Effector memory CD4-positive, alpha-beta T cell (primary cell): ENCODE data around the gene TAS2R40.
A peak's percentile ranks its signal among the peaks of the same experiment; 100 is the strongest.
"Not testable (repeated sequence)": the region's sequence is repeated elsewhere in the genome, so short reads cannot be mapped to it uniquely, and the experiment has no call there.

Source experiments
- DNase-seq, 3 donors: peaks; one replicate each; pipeline ENCODE4 v3.0.0-alpha.2; 2020
- H3K27ac ChIP-seq: 2 replicates; pipeline ENCODE4 v1.7.0; 2013; ENCODE audit warnings: mild to moderate bottlenecking, low read length, moderate library complexity; ENCODE audit not compliant: insufficient read depth, poor library complexity, severe bottlenecking
- H3K27me3 ChIP-seq: replicated peaks from 2 replicates; pipeline ENCODE4 v1.7.0; 2013; ENCODE audit warnings: mild to moderate bottlenecking, low read length; ENCODE audit not compliant: insufficient read depth, control insufficient read depth, poor library complexity, severe bottlenecking
- H3K36me3 ChIP-seq: 2 replicates; pipeline ENCODE4 v1.7.0; 2013; ENCODE audit warnings: mild to moderate bottlenecking, low read length, moderate library complexity; ENCODE audit not compliant: control insufficient read depth, insufficient read depth
- H3K4me1 ChIP-seq: 2 replicates; pipeline ENCODE4 v1.7.0; 2013; ENCODE audit warnings: low read length, mild to moderate bottlenecking; ENCODE audit not compliant: control insufficient read depth, insufficient read depth, poor library complexity, severe bottlenecking
- H3K4me3 ChIP-seq: 2 replicates; pipeline ENCODE4 v1.7.0; 2013; ENCODE audit warnings: low read length, low read depth, mild to moderate bottlenecking; ENCODE audit not compliant: insufficient read depth, poor library complexity, severe bottlenecking
- H3K9me3 ChIP-seq: 2 replicates; pipeline ENCODE4 v1.7.0; 2013; ENCODE audit warnings: mild to moderate bottlenecking, low read length, moderate library complexity; ENCODE audit not compliant: control insufficient read depth

TAS2R40 gene

DNA sequence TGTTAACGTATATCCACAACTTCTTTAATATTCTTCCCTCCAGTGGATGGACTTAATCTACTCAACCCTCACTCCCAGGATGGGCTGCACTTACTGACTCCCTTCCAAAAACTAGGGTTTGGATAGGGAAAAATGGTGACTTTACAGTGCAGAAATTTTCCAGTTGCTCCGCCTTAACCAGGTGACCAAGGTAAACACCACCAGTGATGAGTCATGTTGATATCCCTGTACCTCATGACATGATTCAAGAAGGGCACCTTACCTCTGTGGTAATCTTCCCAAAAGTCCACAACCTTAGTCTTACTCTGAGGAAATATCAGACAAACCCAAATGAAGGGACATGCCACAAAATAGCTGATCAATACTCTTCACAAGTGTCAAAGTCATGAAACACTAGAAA, 37.9 kb downstream of the TAS2R40 start:
- Histone ChIP-seq H3K4me1 (peaks cover 31% of the 10 kb centered on the region), H3K27ac (peak overlapping the region; percentile 59)

DNA sequence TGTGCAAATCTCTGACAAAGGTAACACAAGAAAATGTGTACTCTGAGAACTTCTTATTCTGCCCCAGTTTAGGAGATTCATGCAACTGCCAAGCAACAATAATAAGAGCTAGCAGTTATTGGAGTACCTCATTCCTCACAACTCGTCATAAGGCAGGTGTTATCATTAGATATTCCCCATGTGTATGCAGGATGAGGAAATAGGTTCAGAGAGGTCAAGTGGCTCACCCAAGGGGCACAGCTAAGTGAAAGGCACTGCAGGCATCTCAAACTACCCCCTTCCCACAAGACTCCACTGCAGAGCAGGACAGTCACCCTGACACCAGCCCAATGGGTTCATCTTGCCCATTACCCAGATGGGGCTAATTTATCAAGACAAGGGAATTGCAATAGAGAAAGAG, 40.1 kb downstream of the TAS2R40 start:
- peaks cover 8% of the 10 kb centered on the region for H3K36me3 ChIP-seq
- no peaks in the 10 kb centered on the region for H3K9me3 ChIP-seq
- H3K27me3 ChIP-seq = no peaks in the 10 kb centered on the region
- no peak for DNase-seq
- H3K27ac ChIP-seq = peak overlapping the region; percentile 36
- H3K4me3 ChIP-seq = no peak overlapping the region
- peaks cover 36% of the 10 kb centered on the region for H3K4me1 ChIP-seq

More for the DNA sequence above, 37.9 kb downstream of the TAS2R40 start:
- H3K27me3 ChIP-seq = no peaks in the 10 kb centered on the region
- no peak overlapping the region for H3K4me3 ChIP-seq
- no peaks in the 10 kb centered on the region for H3K9me3 ChIP-seq
- no peaks in the 10 kb centered on the region for H3K36me3 ChIP-seq
- DNase-seq = no peak

DNA sequence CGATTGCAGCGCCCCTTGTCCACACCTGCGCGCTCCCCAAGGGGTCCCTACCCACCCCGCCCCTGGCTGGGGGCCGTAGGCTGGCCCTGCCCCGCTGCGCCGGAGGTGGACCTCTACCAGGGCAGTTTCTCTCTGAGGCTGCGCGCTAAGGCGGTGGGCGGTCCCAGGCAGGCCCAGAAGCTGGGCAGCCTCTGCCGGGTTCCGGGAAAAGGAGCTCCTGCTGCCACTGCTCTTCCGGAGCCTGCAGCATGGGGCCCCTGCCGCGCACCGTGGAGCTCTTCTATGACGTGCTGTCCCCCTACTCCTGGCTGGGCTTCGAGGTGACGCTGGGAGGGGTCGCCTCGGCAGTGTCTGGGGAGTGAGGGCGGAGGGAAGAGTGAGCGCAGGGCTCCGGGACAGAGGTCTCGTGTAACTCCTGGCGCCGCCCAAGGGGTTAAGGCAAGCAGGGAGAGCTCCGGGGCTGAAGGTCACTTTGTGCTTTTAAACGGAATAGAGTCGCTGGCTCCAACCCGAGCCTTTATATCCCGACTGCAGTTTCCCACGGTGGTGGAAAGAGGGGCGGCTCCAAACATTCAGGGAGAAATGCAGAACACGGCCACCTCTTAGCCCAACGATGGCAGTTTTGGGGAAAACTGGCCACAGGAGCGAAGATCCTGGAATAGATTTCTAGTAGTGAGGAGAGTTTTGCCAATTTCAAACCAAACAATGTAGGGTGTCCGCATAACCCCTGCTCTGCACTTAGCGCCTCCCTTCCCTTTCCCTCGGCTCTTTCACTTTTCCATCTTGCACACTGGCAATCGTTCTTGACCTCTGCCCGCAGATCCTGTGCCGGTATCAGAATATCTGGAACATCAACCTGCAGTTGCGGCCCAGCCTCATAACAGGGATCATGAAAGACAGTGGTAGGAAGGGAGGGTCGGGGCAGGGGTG, 41.7 kb downstream of the TAS2R40 start, which contains the start of gene GSTK1:
Gene GSTK1, plus strand, starts transcription at position 176 of the 930 bp plus-strand sequence. Its CDS starts 73 bp downstream, at position 249.
- peak within 1 kb of the TSS; percentile 91 for H3K4me3 ChIP-seq
- H3K4me1 ChIP-seq = peaks cover 36% of the 10 kb centered on the region
- H3K36me3 ChIP-seq = peaks cover 24% of the 10 kb centered on the region
- no peaks in the 10 kb centered on the region for H3K9me3 ChIP-seq
- DNase-seq = peak; percentile 57 to 74 (median 63)
- H3K27ac ChIP-seq = peak within 1 kb of the TSS; percentile 89
- H3K27me3 ChIP-seq = no peaks in the 10 kb centered on the region

DNA sequence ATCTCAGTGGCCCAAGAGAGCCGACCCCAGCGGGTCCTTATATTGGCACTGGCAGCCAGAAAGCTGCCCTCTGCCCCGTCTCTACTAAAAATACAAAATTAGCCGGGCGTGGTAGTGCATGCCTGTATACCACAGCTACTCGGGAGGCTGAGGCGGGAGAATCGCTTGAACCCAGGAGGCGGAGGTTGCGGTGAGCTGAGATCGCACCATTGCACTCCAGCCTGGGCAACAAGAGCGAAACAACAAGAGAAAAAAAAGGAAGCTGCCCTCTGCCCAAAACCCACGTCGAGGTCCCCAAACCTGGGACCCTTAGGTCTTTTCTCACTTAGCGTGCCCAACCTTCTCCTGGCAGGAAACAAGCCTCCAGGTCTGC, 42.3 kb downstream of the TAS2R40 start:
- not testable (repeated sequence) for DNase-seq, H3K9me3 ChIP-seq, H3K27me3 ChIP-seq
- H3K27ac ChIP-seq = peak overlapping the region; percentile 89
- H3K4me3 ChIP-seq = peak overlapping the region; percentile 91
- H3K4me1 ChIP-seq = peaks cover 36% of the 10 kb centered on the region
- H3K36me3 ChIP-seq = peaks cover 31% of the 10 kb centered on the region

DNA sequence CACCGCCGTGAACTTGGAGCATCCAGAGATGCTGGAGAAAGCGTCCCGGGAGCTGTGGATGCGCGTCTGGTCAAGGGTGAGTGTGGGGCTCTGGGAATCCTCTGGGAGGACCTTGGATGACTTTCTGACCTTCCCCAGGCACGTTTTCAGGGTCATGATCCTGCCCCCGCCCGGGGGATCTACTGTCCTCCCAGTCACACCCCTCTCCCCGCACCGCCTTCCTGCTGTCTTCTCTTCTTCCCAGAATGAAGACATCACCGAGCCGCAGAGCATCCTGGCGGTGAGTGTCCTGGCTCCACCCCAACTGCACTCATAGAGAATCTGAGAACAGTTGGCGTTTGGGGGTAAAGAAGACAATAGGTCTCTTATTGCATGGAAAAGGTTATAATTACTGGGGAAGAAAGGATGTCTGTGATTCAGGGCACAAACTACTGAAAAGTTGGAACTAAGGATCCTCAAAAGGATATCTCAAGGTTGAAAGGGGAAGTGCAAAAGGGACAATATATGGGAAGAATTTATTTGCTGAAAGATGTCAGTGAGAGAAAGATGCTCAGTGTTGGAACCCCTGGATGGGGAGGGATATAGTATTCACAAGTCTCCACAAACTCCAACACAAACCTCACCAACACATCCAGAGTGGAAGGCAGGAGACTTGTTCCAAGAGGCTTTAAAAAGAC, 43.3 kb downstream of the TAS2R40 start:
- Histone ChIP-seq H3K4me1 (peaks cover 27% of the 10 kb centered on the region), H3K36me3 (peaks cover 39% of the 10 kb centered on the region), H3K9me3 (no peaks in the 10 kb centered on the region), H3K27ac (peak overlapping the region; percentile 89), H3K4me3 (peak overlapping the region; percentile 91), H3K27me3 (no peaks in the 10 kb centered on the region)
- DNase-seq = no peak

DNA sequence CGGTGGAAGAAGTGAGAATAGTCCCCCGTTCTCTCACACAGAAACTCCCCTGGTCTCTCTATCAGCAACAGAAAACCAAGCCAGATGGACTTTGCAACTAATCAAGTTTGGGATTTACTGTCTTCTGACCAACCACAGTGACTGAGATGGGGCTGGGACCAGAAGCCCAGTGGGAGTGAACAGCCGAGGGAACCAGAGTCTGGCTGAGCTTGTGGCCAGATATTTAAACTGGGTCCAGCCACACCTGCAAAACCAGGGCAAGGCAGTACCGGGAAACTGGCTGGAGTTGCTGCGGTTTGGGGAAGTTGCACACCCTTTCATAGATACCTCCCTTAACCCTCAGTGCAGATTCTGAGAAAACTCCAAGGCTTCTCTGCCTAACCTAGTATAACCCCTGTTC, 47.4 kb downstream of the TAS2R40 start:
- Histone ChIP-seq H3K36me3 (peaks cover 42% of the 10 kb centered on the region), H3K27ac (no peak overlapping the region), H3K27me3 (no peaks in the 10 kb centered on the region), H3K4me1 (peaks cover 19% of the 10 kb centered on the region), H3K9me3 (no peaks in the 10 kb centered on the region), H3K4me3 (no peak overlapping the region)
- no peak for DNase-seq

DNA sequence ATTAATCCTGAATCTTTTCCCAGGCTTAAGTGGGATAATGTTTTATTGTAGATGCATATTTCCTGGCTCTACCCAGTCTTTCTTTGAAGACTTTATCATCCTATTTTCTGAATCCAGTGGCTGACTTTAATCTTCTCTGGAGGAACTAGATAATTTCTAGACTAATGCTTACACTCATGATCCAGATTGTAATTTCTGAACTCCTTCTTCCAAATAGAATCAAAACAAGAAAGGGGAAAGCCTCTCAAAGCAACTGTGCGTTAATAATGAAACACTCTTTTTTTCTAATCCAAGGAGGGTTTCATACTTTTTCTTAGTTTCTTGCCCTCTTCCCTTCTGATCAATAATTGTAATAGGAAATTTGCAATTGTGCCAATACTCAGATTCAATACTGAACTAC, 49.4 kb downstream of the TAS2R40 start:
- peaks cover 35% of the 10 kb centered on the region for H3K36me3 ChIP-seq
- H3K4me1 ChIP-seq = peaks cover 3% of the 10 kb centered on the region
- no peak overlapping the region for H3K4me3 ChIP-seq
- no peak for DNase-seq
- H3K27ac ChIP-seq = no peak overlapping the region
- H3K27me3 ChIP-seq = no peaks in the 10 kb centered on the region
- H3K9me3 ChIP-seq = no peaks in the 10 kb centered on the region
